ENCODE results near the gene SULT1E1. TPM values are rescaled to one million over a fixed set of nuclear protein-coding genes. Genes with fewer than 3 reads are reported as not detected.

SULT1E1 gene
- total and polyA plus RNA-seq, 9 donors = 0.12 to 0.65 (median 0.21) TPM; not detected in 3

- intact Hi-C loops (cut with DNase I) = no loop called here
- TF ChIP-seq CTCF (IDR thresholded peaks at IDR 0.05) = peak in 1 of 3 donors; percentile 15
- no peak for TF ChIP-seq EP300 (IDR thresholded peaks at IDR 0.05)
- no peak for TF ChIP-seq POLR2A (IDR thresholded peaks at IDR 0.05)
- H3K9me3 ChIP-seq = no peaks in the 10 kb centered on the region
- no peak for DNase-seq
- H3K27me3 ChIP-seq = no peaks in the 10 kb centered on the region
- no peaks in the 10 kb centered on the region for H3K36me3 ChIP-seq
- no peak overlapping the region for H3K27ac ChIP-seq
- no peak overlapping the region for H3K4me3 ChIP-seq
- no peaks in the 10 kb centered on the region for H3K4me1 ChIP-seq (ENCODE audit: insufficient read depth)
Observed at GRCh38 chr4:69881173-69881773, 21.3 kb upstream of the SULT1E1 start.

- no peak for TF ChIP-seq CTCF (IDR thresholded peaks at IDR 0.05)
- TF ChIP-seq POLR2A (IDR thresholded peaks at IDR 0.05) = no peak
- TF ChIP-seq EP300 (IDR thresholded peaks at IDR 0.05) = no peak
- Histone ChIP-seq H3K4me3 (no peak overlapping the region), H3K4me1 (ENCODE audit: insufficient read depth) (no peaks in the 10 kb centered on the region), H3K27ac (no peak overlapping the region), H3K27me3 (no peaks in the 10 kb centered on the region), H3K36me3 (no peaks in the 10 kb centered on the region), H3K9me3 (no peaks in the 10 kb centered on the region)
- 27 to 33% (median 31%) methylated on average over 2 of the region's 2 CpGs for WGBS, 3 donors
- no peak for DNase-seq
- intact Hi-C loops (cut with DNase I) = no loop called here
Observed at GRCh38 chr4:69878250-69878649, 18.3 kb upstream of the SULT1E1 start.

- no peak overlapping the region for H3K27ac ChIP-seq
- H3K9me3 ChIP-seq = no peaks in the 10 kb centered on the region
- H3K4me3 ChIP-seq = no peak overlapping the region
- no peaks in the 10 kb centered on the region for H3K4me1 ChIP-seq (ENCODE audit: insufficient read depth)
- H3K36me3 ChIP-seq = no peaks in the 10 kb centered on the region
- H3K27me3 ChIP-seq = no peaks in the 10 kb centered on the region
- WGBS, 3 donors = 49 to 55% (median 51%) methylated on average over 2 of the region's 2 CpGs
- no peak for DNase-seq
- intact Hi-C loops (cut with DNase I) = no loop called here
- no peak for TF ChIP-seq EP300 (IDR thresholded peaks at IDR 0.05)
- TF ChIP-seq POLR2A (IDR thresholded peaks at IDR 0.05) = no peak
- TF ChIP-seq CTCF (IDR thresholded peaks at IDR 0.05) = no peak
Observed at GRCh38 chr4:69877453-69877852, 17.5 kb upstream of the SULT1E1 start.

GRCh38 chr4:69876071-69876470 is 16.1 kb upstream of the SULT1E1 start:
- no peaks in the 10 kb centered on the region for H3K9me3 ChIP-seq
- 51 to 63% (median 56%) methylated on average over 3 of the region's 3 CpGs for WGBS, 3 donors
- H3K36me3 ChIP-seq = no peaks in the 10 kb centered on the region
- no peak for DNase-seq
- H3K27ac ChIP-seq = no peak overlapping the region
- TF ChIP-seq CTCF (IDR thresholded peaks at IDR 0.05) (no peak), EP300 (IDR thresholded peaks at IDR 0.05) (no peak), POLR2A (IDR thresholded peaks at IDR 0.05) (no peak)
- no peaks in the 10 kb centered on the region for H3K4me1 ChIP-seq (ENCODE audit: insufficient read depth)
- intact Hi-C loops (cut with DNase I) = no loop called here
- H3K4me3 ChIP-seq = no peak overlapping the region
- no peaks in the 10 kb centered on the region for H3K27me3 ChIP-seq

All from ovary (tissue), 9 donors.